Measurements from ENCODE around the gene TMEM86B. TPM values are rescaled to one million over a fixed set of nuclear protein-coding genes. Genes with fewer than 3 reads are reported as not detected.

Gene TMEM86B
- total RNA-seq, 3 donors from 2014 or later (not counting 1 experiment from before 2014, with no cell fraction given): 12.6 to 14.7 (median 14.6) TPM

DNA sequence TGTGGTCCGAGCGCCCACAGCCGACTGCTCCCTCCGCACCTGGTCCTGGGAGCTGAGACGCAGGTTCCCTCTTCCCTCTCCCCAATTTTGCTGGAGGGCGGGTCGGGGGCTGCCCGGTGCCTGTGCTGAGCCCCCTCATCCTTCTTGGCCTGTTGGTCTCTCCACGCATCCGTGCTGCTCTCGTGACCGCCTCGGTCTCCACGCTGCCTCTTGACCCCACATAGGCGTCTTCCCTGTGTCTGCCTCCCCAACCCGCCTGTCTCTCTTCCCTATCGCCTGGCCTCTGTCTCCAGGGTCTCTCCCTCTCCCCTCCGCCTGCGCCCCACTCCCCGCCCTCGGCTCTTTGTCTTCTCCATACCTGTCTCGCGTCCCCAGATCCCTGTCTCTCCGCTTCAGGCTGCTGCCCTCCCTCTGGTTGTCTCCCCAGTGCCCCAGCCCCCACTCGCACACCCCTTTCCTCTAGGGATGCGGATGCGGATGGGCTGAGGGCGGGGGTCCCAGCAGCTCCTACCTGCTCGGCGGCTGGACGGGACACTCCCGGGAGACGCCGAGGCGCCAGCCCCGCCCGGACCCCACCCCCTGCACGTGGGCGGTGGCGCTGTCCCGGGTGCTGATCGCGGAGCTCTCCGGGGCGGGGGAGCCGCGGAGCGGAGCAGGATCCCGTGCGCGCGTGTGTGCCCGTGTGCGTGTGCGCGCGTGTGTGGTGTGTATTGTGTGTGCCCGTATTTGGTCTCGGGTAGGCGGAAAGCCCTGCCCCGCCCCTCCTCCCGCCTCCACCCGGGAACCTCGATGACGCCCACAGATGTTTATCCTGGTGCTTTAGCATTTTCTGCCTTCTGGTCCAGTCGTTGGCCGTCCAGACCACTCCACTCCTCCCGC, 48.7 kb downstream of the TMEM86B start, which contains the start of gene SYT5:
TSS of gene SYT5 (minus strand) at position 684 of the 879 bp plus-strand sequence. CDS start 1,248 bp downstream, outside the sequence.
- WGBS (ENCODE audit: insufficient coverage): 3% methylated on average over 58 of the region's 68 CpGs
- intact Hi-C loops (cut with micrococcal nuclease): loop anchor here (1.0 to 5.0 kb wide), 2 partner anchors 63 to 472 kb away; partner anchors contain the start of gene PPP1R12C
- ATAC-seq (peak; percentile 37 to 49 (median 47)), DNase-seq (peak; percentile 69 to 80)
- H3K27me3 ChIP-seq (ENCODE audit: control insufficient read depth, insufficient read depth, low read length): peaks cover 38% of the 10 kb centered on the region
- H3K4me1 Mint-ChIP-seq: peaks cover 12 to 25% of the 10 kb centered on the region in 2 donors
- H3K27ac ChIP-seq (ENCODE audit: low read length): no peak within 1 kb of the TSS
- peaks cover 31 to 44% of the 10 kb centered on the region in 2 donors for H3K27me3 Mint-ChIP-seq (ENCODE audit: low read depth in 2 of 2)
- H3K4me3 Mint-ChIP-seq: peak within 1 kb of the TSS; percentile 80
- peaks cover 22% of the 10 kb centered on the region for H3K4me1 ChIP-seq (ENCODE audit: control insufficient read depth, insufficient read depth, low read length)
- H3K9me3 ChIP-seq (ENCODE audit: control insufficient read depth, insufficient read depth, low read length): no peaks in the 10 kb centered on the region
- no peaks in the 10 kb centered on the region for H3K36me3 ChIP-seq (ENCODE audit: control insufficient read depth, insufficient read depth, low read length)
- no peaks in the 10 kb centered on the region for H3K36me3 Mint-ChIP-seq
- H3K4me3 ChIP-seq (ENCODE audit: low read length): peak within 1 kb of the TSS; percentile 22
- H3K9me3 Mint-ChIP-seq: no peaks in the 10 kb centered on the region
- TF ChIP-seq, protein P1, sequence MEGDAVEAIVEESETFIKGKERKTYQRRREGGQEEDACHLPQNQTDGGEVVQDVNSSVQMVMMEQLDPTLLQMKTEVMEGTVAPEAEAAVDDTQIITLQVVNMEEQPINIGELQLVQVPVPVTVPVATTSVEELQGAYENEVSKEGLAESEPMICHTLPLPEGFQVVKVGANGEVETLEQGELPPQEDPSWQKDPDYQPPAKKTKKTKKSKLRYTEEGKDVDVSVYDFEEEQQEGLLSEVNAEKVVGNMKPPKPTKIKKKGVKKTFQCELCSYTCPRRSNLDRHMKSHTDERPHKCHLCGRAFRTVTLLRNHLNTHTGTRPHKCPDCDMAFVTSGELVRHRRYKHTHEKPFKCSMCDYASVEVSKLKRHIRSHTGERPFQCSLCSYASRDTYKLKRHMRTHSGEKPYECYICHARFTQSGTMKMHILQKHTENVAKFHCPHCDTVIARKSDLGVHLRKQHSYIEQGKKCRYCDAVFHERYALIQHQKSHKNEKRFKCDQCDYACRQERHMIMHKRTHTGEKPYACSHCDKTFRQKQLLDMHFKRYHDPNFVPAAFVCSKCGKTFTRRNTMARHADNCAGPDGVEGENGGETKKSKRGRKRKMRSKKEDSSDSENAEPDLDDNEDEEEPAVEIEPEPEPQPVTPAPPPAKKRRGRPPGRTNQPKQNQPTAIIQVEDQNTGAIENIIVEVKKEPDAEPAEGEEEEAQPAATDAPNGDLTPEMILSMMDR (IDR thresholded peaks at IDR 0.05): no peak
- peak within 1 kb of the TSS; percentile 84 to 94 for H3K27ac Mint-ChIP-seq

DNA sequence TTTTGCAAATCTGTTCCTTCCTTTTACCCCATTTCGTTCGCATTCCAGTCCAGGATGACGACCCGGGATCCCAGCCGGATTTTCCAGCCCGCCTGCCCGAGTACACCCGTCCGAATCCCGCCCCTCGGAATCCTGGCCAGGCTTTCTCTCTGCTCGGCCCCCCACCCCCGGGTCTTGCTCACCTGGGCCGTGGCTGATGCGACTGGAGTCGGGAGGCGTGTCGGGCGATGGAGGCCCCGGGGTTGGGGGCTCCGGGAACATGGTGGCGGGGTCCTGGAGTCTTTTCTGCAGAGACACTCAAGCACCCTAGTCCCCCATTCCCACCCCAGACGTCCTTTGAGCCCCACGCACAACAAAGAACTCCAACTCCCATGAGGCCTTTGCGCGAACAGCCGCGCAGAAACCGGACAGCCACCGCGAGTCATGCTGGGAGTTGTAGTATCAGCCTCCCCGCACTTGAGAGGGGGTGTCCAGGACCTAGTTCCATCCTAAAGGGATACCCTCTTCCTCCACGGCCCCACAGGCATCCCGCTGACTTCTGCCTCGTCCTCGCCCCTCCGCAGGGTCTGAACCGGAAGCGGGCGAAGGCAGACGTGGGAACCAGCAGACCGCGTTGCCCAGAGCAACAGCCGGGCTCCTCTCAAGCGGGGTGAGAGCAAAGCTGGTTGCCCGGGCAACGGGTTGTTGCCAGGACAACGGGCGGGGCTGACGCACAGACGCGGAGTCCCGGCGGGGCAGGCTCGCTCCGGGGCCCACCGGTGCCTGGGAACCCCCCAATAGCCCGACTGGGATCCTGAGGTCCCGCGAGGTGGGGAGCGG, 49.6 kb downstream of the TMEM86B start:
- no peaks in the 10 kb centered on the region for H3K36me3 Mint-ChIP-seq
- Histone ChIP-seq H3K9me3 (ENCODE audit: control insufficient read depth, insufficient read depth, low read length) (no peaks in the 10 kb centered on the region), H3K27ac (ENCODE audit: low read length) (no peak overlapping the region), H3K4me3 (ENCODE audit: low read length) (peak overlapping the region; percentile 22), H3K36me3 (ENCODE audit: control insufficient read depth, insufficient read depth, low read length) (no peaks in the 10 kb centered on the region), H3K4me1 (ENCODE audit: control insufficient read depth, insufficient read depth, low read length) (peaks cover 29% of the 10 kb centered on the region), H3K27me3 (ENCODE audit: control insufficient read depth, insufficient read depth, low read length) (peaks cover 46% of the 10 kb centered on the region)
- peak overlapping the region; percentile 80 for H3K4me3 Mint-ChIP-seq
- H3K27ac Mint-ChIP-seq: peak overlapping the region; percentile 84 to 94
- intact Hi-C loops (cut with micrococcal nuclease): loop anchor here (1.0 to 5.0 kb wide), 2 partner anchors 62 to 473 kb away; partner anchors contain the start of gene PPP1R12C
- H3K9me3 Mint-ChIP-seq: no peaks in the 10 kb centered on the region
- WGBS (ENCODE audit: insufficient coverage): 6% methylated on average over 61 of the region's 61 CpGs
- ATAC-seq (peak; percentile 82 to 92 (median 87)), DNase-seq (peak; percentile 98)
- H3K4me1 Mint-ChIP-seq: peaks cover 12 to 31% of the 10 kb centered on the region in 2 donors
- peaks cover 31 to 44% of the 10 kb centered on the region in 2 donors for H3K27me3 Mint-ChIP-seq (ENCODE audit: low read depth in 2 of 2)
- TF ChIP-seq, protein P1 (IDR thresholded peaks at IDR 0.05): no peak

Other genes with a start within 250 kb of the TMEM86B start
- 1 to 10 TPM in 2 of 3 donors, under 1 TPM in 1; 0.95 to 3.3 (median 2.3) TPM for gene GP6, start 190.5 kb downstream of the TMEM86B start, total RNA-seq
- 10 to 100 TPM; 18.2 to 25.3 (median 19.3) TPM for gene RDH13, start 165.6 kb downstream of the TMEM86B start, total RNA-seq
- 10 to 100 TPM in 1 of 3 donors, 1 to 10 TPM in 2; 8.8 to 15.7 (median 10.0) TPM for gene EPS8L1, start 152.9 kb downstream of the TMEM86B start, total RNA-seq
- gene PPP1R12C, start 111.1 kb downstream of the TMEM86B start, total RNA-seq: 100 to 1,000 TPM; 162 to 178 (median 174) TPM
- under 1 TPM in 1 of 3 donors, not detected in 2; 0.94 TPM for gene TNNT1, start 79.6 kb downstream of the TMEM86B start, total RNA-seq
- under 1 TPM in 1 of 3 donors, not detected in 2; 0.94 TPM for gene TNNI3, start 71.0 kb downstream of the TMEM86B start, total RNA-seq
- gene DNAAF3, start 62.1 kb downstream of the TMEM86B start, total RNA-seq: not detected
- 1 to 10 TPM; 4.9 to 6.1 (median 5.3) TPM for gene SYT5, start 48.5 kb downstream of the TMEM86B start, total RNA-seq
- gene PTPRH, start 19.3 kb downstream of the TMEM86B start, total RNA-seq: under 1 TPM in 1 of 3 donors, not detected in 2; 0.45 TPM
- 100 to 1,000 TPM; 252 to 275 (median 260) TPM for gene PPP6R1, start 30.3 kb upstream of the TMEM86B start, total RNA-seq
- 10 to 100 TPM; 17.1 to 19.5 (median 18.5) TPM for gene HSPBP1, start 51.3 kb upstream of the TMEM86B start, total RNA-seq
- gene BRSK1, start 55.2 kb upstream of the TMEM86B start, total RNA-seq: 1 to 10 TPM; 6.0 to 9.8 (median 6.5) TPM
- 1 to 10 TPM in 1 of 3 donors, under 1 TPM in 1, not detected in 1; 0.87 to 2.1 TPM for gene TMEM150B, start 96.6 kb upstream of the TMEM86B start, total RNA-seq
- 100 to 1,000 TPM in 1 of 3 donors, 10 to 100 TPM in 2; 44.5 to 147 (median 46.8) TPM for gene KMT5C, start 111.1 kb upstream of the TMEM86B start, total RNA-seq
- 1 to 10 TPM in 1 of 3 donors, under 1 TPM in 1, not detected in 1; 0.26 to 6.5 TPM for gene COX6B2, start 126.0 kb upstream of the TMEM86B start, total RNA-seq
- gene GARIN5B, start 134.5 kb upstream of the TMEM86B start, total RNA-seq: not detected
- gene IL11, start 141.7 kb upstream of the TMEM86B start, total RNA-seq: under 1 TPM; 0.14 to 0.35 (median 0.27) TPM
- gene TMEM190, start 148.1 kb upstream of the TMEM86B start, total RNA-seq: not detected
- 1 to 10 TPM; 2.9 to 5.1 (median 4.0) TPM for gene TMEM238, start 155.5 kb upstream of the TMEM86B start, total RNA-seq
- 1,000 to 10,000 TPM; 1,373 to 1,704 (median 1,679) TPM for gene RPL28, start 157.2 kb upstream of the TMEM86B start, total RNA-seq
- 100 to 1,000 TPM in 1 of 3 donors, 10 to 100 TPM in 2; 60.2 to 107 (median 63.9) TPM for gene UBE2S, start 179.0 kb upstream of the TMEM86B start, total RNA-seq
- gene SHISA7, start 214.5 kb upstream of the TMEM86B start, total RNA-seq: not detected
- 10 to 100 TPM in 1 of 3 donors, 1 to 10 TPM in 2; 7.2 to 12.4 (median 9.5) TPM for gene ISOC2, start 232.9 kb upstream of the TMEM86B start, total RNA-seq
- gene C19orf85, start 236.0 kb upstream of the TMEM86B start, total RNA-seq: not detected
- gene ZNF628, start 247.9 kb upstream of the TMEM86B start, total RNA-seq: 10 to 100 TPM; 20.8 to 28.7 (median 24.1) TPM